Occipital lobe (tissue), 2 donors: ENCODE data around the gene PWWP2B. TPM values are rescaled to one million over a fixed set of nuclear protein-coding genes. Genes with fewer than 3 reads are reported as not detected.

ENCODE experiments used
- DNase-seq: peaks from one replicate; lab custom pipeline; 2025; lab: John Stamatoyannopoulos, UW
- total RNA-seq: library from RNA; depleted of rRNA; stranded (reverse); fragments of >200 nt; gene quantifications from one replicate; pipeline ENCODE4 v1.2.3, GENCODE V29; 2014

Gene PWWP2B
- total RNA-seq, 1 donor from 2014 or later, result 5.6 TPM

- DNase-seq, result no peak
These were observed 61.1 kb downstream of the PWWP2B start for GRCh38 chr10:132458071-132458585.

GRCh38 chr10:132458586-132459300 lies 61.7 kb downstream of the PWWP2B start:
- DNase-seq, result no peak

DNA sequence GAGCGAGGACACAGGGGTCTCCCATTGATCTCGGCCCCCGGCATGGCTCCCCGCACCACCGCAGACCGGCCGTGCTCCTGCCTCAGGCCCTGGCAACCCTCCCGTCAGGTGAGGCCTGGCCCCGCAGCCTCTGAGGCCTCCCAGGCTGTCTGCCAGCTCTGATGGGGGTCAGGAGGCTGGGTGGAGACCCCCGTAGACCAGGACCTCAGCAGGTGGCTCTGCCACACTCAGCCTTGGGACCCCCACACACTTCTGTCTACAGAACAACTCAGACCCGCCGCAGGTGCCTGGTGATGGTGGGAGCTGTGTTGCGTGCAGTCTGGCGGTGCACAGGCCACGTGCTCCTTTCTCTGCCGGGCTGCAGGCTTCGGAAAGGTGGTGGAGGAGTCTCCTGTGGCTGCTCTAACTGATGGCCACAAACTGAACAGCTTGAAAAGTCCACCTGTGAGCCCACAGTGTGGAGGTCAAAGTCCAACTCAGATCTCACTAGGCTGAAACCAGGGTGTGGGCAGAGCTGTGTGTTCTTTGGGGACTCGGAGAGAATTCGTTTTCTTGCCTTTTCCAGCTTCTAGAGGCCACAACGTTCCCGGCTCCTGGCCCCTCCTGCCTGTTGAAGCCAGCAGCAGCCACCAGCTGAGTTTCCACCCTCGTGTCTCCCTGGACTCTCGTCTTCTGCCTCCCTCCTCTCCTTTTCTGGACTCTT lies 62.5 kb downstream of the PWWP2B start:
- DNase-seq, result no peak

DNA sequence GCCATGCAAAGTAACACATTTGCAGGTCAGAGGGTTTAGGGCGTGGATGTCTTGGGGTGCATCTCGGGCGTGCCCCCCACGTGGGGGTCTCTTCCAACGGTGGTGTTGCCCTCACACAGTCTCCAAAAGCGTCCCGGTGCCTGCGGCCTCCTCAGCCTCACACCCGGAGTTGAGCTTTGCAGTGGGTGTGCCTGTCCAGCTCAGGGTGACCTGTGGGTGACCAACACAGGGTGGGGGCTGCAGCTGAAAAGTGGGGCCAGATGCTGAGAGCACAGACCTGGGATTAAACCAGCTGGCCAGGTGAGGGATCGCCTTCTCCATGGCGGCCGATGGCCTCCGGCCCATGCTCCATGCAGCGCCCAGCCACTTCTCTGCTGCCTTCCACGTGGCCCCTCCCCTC lies 63.1 kb downstream of the PWWP2B start:
- DNase-seq, result no peak

DNA sequence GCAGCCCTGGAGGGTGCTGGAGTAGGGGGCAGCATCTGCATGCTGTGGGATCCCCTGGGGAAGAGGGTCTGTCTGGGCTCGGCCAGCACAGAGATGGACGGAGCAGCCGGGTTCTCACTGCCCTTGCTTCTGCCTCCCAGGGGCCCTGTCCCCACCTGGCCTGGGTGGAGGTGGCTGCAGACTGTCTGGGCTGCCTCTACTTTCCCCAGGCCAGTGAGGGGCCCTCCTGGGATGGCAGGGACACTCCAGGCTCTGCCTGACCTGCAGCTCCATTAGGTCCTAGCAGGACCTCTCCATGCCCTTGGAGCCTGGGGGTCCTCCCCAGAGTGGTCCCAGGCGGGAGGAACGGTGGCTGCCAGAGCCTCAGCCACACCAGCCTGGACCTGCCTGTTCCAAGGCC lies 63.7 kb downstream of the PWWP2B start:
- DNase-seq, result no peak

DNA sequence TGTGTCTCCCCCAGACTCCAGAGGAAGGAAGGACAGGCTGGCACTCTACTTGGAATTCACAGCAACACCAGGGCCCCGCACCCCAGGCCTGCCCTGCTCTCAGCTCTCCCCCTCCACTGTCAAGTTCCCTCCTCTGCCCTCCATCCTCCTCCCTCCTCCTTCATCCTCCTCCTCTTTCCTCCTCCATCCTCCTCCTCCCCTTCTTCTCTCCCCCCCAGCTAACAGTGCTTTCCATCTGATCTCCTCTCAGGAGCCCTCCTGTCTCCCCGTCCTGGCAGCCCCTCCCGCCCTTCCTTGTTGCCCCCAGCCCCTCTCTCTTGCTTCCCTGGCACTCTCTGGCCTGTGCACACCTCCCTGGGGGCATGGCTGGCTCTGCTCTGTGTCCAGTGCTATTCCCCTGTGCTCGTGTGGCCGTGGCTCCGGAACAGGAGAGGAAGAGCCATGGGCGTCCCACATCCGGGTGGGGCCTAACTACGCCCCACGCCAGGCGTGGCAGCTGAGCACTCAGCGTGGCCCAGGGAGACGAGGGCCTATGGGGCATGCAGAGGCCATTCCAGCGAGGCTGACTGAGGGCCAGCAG lies 64.2 kb downstream of the PWWP2B start:
- DNase-seq, result no peak

GRCh38 chr10:132461683-132462231 lies 64.8 kb downstream of the PWWP2B start:
- DNase-seq, result no peak

DNA sequence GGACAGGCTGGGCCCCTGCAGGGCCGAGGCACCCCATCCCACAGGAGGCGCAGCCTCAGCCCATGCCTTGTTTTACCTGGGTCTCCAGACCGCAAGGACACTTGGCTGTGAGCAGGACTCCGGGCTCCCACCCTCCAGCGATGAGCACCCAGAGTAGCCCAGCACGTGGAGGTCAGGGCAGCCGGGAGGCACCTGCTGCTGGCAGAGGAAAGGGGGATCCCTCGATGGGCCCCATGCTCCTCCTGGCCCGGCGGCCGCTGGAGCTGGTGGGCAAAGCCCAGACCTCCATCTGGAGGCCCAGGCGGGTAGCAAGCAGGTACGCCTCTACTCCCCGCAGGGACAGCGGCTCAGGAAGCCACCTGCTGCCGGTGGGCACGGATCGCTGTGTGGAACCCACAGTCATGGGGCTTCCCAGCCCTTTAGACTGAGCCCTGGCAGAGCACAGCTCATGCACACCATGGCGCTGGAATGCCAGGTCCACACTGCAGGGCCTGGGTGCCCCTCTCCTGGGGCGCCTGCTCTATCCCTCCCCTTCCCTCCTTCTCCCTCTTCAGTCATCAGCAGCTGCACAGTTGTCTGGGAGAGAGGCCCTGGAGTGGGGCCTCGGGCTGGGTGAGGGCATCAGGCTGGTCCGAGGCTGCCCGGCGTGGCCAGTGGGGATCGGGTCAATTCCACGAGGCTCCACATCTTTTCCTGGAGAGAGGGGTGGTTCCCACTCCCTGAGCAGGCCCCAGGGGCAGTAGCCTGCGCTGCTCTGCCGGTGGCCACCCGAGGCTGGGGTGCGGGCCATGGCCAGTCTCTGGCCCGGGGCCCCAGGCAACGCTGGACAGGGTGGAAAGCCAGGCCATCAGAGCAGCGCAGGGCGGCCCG lies 65.7 kb downstream of the PWWP2B start:
- no peak for DNase-seq

DNA sequence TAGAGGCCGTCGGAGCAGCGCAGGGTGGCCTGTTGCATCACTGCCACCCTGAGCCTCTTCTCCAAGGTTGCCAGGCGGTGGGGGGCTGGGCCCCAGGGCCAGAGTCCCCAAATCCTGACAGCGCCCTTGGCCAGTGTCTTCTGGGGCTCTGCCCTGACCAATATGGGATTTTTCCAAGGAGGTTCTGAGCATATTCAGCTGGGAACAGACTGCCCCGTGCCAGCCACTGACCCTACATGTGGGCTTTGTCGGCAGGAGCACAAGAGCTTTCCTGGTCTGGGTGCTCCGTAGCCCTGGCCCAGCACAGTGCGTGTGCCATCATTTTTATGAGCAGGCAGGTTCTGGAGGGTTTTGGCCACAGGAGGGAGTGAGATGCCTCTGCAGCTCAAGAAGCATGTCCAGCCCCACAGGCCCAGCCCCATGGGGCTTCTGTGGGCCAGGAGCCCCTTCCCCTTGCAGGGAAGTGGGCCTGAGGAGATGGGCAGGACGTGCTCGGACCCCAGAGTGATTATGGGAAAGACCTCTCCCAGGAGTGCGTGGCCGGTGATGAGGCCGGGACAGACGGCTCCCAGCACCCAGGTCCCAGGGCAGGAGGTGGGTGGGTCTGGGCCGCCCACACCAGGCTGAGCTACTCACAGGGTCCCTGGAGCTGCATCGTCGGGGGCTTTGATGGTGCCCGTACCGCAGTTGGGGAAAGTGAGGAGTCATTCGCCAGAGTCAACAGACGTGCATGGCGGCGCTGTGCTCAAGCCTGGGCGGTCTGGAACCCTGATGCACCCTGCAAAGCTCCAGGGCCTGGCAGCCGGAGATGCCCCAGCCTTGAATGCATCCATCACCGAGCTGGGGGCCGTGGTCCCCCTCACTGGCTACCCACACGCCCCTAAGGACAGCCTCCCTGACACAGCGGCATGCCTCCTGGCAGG lies 66.6 kb downstream of the PWWP2B start:
- no peak for DNase-seq

- DNase-seq, result peak; percentile 77
These were observed 67.5 kb downstream of the PWWP2B start for GRCh38 chr10:132464256-132465192.

DNA sequence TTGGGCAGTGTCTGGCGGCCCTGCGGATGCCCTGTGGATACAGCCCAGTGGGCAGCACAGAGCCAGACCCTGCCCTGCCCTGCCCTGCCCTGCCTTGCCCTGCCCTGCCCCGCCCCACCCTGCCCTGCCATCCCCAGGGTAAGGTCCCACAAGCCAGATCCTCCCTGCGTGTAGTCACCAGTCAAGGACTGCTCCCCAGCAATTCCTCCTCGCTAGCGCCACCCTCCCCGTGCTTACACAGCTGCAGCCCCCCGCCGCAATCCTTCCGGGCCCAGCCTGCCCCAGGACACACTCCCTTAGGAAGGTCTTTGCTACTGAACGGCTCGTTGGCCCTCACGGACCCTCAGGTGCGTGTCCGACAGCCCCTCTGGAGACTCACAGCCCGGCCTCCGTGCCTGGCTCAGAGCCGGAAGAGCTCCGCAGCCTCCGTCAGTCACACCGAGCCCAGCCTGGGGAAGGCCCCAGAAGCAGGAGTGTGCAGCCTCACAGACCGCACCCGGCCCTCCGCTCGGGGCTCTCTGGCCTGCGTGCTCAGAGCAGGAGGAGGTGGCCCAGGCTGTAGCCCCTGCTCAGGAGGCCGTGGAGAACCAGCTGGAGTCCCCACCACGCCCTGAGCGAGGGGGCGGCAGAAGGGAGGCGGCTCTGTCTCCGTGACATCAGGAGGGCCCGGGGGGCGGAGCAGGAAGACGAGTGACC lies 68.3 kb downstream of the PWWP2B start:
- no peak for DNase-seq

- no peak for DNase-seq
These were observed 69.0 kb downstream of the PWWP2B start for GRCh38 chr10:132465889-132466519.

DNA sequence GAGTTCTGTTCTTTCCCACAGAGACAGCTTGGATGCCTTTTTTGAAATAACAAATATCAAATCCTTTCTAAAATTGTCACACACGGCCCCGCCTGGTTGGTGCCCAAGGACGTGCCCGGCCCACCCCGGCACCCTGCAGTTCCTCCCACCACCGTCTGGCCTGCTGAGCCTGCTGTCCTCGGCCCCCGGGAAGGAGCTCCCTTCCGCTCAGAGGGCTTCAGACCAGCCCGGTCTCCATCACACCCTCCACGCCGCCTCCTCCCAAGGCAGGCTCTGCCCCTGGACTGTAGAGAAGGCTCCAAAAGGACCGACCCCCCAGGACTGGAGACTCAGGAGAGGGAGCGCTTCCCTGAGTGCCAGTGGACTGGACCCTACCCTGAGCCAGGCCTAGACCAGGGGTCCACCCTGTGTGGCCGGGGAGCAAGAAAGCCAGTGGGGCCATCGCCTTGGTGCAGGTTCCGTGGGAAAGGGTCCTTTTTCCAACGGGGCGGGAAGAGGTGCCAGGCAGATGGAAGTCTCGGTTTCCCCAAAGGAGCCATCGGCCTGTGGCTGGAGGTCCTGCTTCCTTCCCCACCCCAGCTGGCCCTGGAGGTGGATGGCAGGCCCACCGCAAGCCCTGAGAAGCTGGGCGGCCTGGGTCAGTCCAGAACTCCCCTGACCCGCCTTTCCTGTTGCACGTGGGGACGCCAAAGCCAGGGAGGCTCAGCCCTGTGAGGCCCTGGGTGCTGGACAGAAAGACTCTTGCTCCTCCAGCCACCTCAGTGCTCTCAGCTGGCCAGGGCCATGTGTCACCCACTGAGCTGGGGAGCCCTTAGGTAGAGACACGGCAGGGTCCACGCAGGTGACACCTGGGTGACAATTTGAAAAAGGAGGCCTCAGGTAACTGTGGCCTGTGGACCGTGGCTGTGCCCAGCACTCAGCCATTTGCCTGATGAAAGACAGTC lies 69.8 kb downstream of the PWWP2B start:
- no peak for DNase-seq
